GM12873 (cell line): ENCODE data around the gene DGKZ.

Source experiments
- TF ChIP-seq, protein P1 (sequence below): IDR thresholded peaks from 2 replicates; pipeline ENCODE4 v1.5.1; 2012; ENCODE audit warnings: low read depth, mild to moderate bottlenecking, moderate library complexity, low read length, control low read depth; ENCODE audit not compliant: insufficient read depth; ENCODE audit errors: missing control alignments

Gene DGKZ

GRCh38 chr11:46331282-46331984 lies 15.8 kb upstream of the DGKZ start:
- TF ChIP-seq, protein P1, sequence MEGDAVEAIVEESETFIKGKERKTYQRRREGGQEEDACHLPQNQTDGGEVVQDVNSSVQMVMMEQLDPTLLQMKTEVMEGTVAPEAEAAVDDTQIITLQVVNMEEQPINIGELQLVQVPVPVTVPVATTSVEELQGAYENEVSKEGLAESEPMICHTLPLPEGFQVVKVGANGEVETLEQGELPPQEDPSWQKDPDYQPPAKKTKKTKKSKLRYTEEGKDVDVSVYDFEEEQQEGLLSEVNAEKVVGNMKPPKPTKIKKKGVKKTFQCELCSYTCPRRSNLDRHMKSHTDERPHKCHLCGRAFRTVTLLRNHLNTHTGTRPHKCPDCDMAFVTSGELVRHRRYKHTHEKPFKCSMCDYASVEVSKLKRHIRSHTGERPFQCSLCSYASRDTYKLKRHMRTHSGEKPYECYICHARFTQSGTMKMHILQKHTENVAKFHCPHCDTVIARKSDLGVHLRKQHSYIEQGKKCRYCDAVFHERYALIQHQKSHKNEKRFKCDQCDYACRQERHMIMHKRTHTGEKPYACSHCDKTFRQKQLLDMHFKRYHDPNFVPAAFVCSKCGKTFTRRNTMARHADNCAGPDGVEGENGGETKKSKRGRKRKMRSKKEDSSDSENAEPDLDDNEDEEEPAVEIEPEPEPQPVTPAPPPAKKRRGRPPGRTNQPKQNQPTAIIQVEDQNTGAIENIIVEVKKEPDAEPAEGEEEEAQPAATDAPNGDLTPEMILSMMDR: no peak

DNA sequence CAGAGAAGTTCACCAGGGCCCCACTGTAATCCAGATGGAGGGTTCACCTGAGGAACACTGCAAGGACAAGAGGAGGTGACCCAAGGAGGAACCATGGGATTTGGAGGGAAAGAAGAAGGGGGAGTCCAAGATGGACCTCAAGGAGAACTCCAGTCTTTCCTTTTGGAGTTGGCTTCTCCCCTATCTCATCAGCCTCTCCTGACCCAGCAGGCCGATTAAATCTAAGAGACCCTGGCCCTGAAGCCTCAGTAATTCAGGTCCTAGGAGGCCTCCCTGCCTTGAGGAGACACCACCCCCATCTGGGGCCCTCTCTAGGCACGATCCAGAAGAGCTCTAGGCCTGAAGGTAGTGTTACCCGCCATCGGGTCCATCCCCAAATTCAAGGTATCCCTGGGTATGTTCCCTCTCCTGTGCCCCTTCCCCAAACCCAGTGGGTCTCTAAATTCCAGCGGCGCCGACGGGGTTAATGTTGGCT lies 15.1 kb upstream of the DGKZ start:
- TF ChIP-seq, protein P1: no peak

GRCh38 chr11:46332568-46333393 lies 14.5 kb upstream of the DGKZ start:
- TF ChIP-seq, protein P1: no peak

- TF ChIP-seq, protein P1: no peak
Measured at GRCh38 chr11:46333394-46333947, 13.8 kb upstream of the DGKZ start.

GRCh38 chr11:46334211-46334610 lies 13.1 kb upstream of the DGKZ start:
- TF ChIP-seq, protein P1: no peak

- TF ChIP-seq, protein P1: no peak
Measured at GRCh38 chr11:46335271-46335670, 12.0 kb upstream of the DGKZ start.
